HG03520 (cell line): ENCODE data around the gene CNNM2.
"Not testable (repeated sequence)": the region's sequence is repeated elsewhere in the genome, so short reads cannot be mapped to it uniquely, and the experiment has no call there.

Source experiments
- ATAC-seq: cut with Tn5 transposase; IDR thresholded peaks from one replicate; pipeline ENCODE4 v1.9.1; 2021; ENCODE audit warnings: mild to moderate bottlenecking, moderate library complexity; ENCODE audit not compliant: unreplicated experiment

Gene CNNM2

DNA sequence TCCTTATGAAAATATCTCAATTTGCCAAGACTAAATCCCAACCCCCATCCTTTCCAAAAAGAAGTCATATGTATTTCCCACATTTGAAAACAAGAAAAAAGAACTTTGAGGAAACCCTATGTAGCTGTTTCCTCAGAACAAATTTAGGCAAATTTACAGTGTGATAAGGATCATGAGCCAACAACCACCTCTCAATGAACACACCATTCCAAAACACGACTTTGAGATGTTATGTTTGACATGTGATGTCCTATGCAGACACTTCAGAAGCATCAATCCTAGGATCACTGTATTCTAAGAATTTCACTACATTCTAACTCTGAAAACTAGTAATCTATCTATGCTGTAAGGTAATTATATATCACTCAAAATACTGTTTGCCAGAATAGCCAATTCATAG, 212.8 kb downstream of the CNNM2 start:
- no peak for ATAC-seq

GRCh38 chr10:103135168-103135567, 217.1 kb downstream of the CNNM2 start:
- ATAC-seq = not testable (repeated sequence)

GRCh38 chr10:103139803-103140202, 221.7 kb downstream of the CNNM2 start:
- ATAC-seq = no peak
